Measurements from ENCODE around the gene MCM9.

MCM9 gene

DNA sequence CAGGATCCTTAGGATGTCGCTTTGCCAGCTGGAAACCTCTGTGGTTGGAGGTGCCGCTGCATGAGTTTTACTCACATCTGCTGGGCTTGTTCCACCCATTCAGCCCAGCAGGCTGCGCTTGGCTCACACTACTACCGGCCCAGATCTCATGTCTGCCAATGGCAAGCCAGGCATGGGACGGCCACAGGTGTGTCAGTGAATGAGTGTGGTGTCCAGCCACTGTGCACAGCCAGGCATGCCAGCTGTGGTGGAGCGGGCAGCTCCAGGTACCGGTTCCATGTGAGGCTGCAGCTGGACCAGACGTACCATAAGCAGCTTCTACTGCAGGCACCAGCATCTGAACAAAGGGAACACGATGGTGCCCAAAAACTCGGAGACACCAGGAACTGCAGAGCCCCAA lies 74.1 kb downstream of the MCM9 start:
- in situ Hi-C loops (cut with HindIII; ENCODE audit: low pct_ligation_motif_present, low sequenced_read_pairs): no loop called here
- DNase-seq: no peak

GRCh38 chr6:118860363-118860762 lies 74.6 kb downstream of the MCM9 start:
- TF ChIP-seq, protein P1, sequence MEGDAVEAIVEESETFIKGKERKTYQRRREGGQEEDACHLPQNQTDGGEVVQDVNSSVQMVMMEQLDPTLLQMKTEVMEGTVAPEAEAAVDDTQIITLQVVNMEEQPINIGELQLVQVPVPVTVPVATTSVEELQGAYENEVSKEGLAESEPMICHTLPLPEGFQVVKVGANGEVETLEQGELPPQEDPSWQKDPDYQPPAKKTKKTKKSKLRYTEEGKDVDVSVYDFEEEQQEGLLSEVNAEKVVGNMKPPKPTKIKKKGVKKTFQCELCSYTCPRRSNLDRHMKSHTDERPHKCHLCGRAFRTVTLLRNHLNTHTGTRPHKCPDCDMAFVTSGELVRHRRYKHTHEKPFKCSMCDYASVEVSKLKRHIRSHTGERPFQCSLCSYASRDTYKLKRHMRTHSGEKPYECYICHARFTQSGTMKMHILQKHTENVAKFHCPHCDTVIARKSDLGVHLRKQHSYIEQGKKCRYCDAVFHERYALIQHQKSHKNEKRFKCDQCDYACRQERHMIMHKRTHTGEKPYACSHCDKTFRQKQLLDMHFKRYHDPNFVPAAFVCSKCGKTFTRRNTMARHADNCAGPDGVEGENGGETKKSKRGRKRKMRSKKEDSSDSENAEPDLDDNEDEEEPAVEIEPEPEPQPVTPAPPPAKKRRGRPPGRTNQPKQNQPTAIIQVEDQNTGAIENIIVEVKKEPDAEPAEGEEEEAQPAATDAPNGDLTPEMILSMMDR (IDR thresholded peaks at IDR 0.05; ENCODE audit: low read depth, low read length, missing control alignments): no peak
- in situ Hi-C loops (cut with HindIII; ENCODE audit: low pct_ligation_motif_present, low sequenced_read_pairs): no loop called here
- Histone ChIP-seq H3K36me3 (replicated peaks) (no peaks in the 10 kb centered on the region), H3K27ac (no peak overlapping the region), H3K4me3 (ENCODE audit: low read depth, low read length) (no peak overlapping the region), H3K27me3 (replicated peaks) (no peaks in the 10 kb centered on the region)
- DNase-seq: no peak

More for the DNA sequence above, 74.1 kb downstream of the MCM9 start:
- H3K27me3 ChIP-seq (replicated peaks): no peaks in the 10 kb centered on the region
- H3K4me3 ChIP-seq (ENCODE audit: low read depth, low read length): no peak overlapping the region
- TF ChIP-seq, protein P1 (IDR thresholded peaks at IDR 0.05; ENCODE audit: low read depth, low read length, missing control alignments): no peak
- H3K36me3 ChIP-seq (replicated peaks): no peaks in the 10 kb centered on the region
- H3K27ac ChIP-seq: no peak overlapping the region

GRCh38 chr6:118859517-118860064 lies 75.4 kb downstream of the MCM9 start:
- H3K27me3 ChIP-seq (replicated peaks): no peaks in the 10 kb centered on the region
- no peak overlapping the region for H3K4me3 ChIP-seq (ENCODE audit: low read depth, low read length)
- no peaks in the 10 kb centered on the region for H3K36me3 ChIP-seq (replicated peaks)
- TF ChIP-seq, protein P1 (IDR thresholded peaks at IDR 0.05; ENCODE audit: low read depth, low read length, missing control alignments): no peak
- DNase-seq: no peak
- in situ Hi-C loops (cut with HindIII; ENCODE audit: low pct_ligation_motif_present, low sequenced_read_pairs): no loop called here
- no peak overlapping the region for H3K27ac ChIP-seq

GRCh38 chr6:118856301-118856700 lies 78.7 kb downstream of the MCM9 start:
- in situ Hi-C loops (cut with HindIII; ENCODE audit: low pct_ligation_motif_present, low sequenced_read_pairs): no loop called here
- H3K4me3 ChIP-seq (ENCODE audit: low read depth, low read length): no peak overlapping the region
- no peak for DNase-seq
- no peaks in the 10 kb centered on the region for H3K36me3 ChIP-seq (replicated peaks)
- no peak overlapping the region for H3K27ac ChIP-seq
- no peaks in the 10 kb centered on the region for H3K27me3 ChIP-seq (replicated peaks)
- TF ChIP-seq, protein P1 (IDR thresholded peaks at IDR 0.05; ENCODE audit: low read depth, low read length, missing control alignments): no peak

DNA sequence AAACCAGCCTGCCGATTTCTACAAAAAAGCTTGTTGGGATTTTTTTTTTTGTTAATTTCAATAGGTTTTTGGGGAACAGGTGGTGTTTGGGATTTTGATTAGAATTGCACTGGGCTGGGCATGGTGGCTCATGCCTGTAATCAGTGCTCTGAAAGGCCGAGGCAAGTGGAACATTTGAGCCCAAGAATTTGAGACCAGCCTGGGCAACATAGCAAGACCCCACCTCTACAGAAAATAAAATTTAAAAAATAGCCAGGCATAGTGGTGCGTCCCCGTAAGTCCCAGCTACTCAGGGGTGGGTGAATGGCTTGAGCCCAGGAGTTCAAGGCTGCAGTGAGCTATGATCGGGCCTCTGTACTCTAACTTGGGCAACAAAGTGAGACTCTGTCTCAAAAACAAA lies 81.6 kb downstream of the MCM9 start:
- no peak for DNase-seq
- in situ Hi-C loops (cut with HindIII; ENCODE audit: low pct_ligation_motif_present, low sequenced_read_pairs): no loop called here
- Histone ChIP-seq H3K27me3 (replicated peaks) (no peaks in the 10 kb centered on the region), H3K4me3 (ENCODE audit: low read depth, low read length) (no peak overlapping the region), H3K36me3 (replicated peaks) (no peaks in the 10 kb centered on the region), H3K27ac (no peak overlapping the region)
- TF ChIP-seq, protein P1 (IDR thresholded peaks at IDR 0.05; ENCODE audit: low read depth, low read length, missing control alignments): no peak

GRCh38 chr6:118844915-118845314 lies 90.0 kb downstream of the MCM9 start:
- no peak for DNase-seq
- in situ Hi-C loops (cut with HindIII; ENCODE audit: low pct_ligation_motif_present, low sequenced_read_pairs): no loop called here

More at GRCh38 chr6:118844915-118845314, 90.0 kb downstream of the MCM9 start:
- no peaks in the 10 kb centered on the region for H3K36me3 ChIP-seq (replicated peaks)
- H3K27ac ChIP-seq: no peak overlapping the region
- TF ChIP-seq, protein P1 (IDR thresholded peaks at IDR 0.05; ENCODE audit: low read depth, low read length, missing control alignments): no peak
- no peak overlapping the region for H3K4me3 ChIP-seq (ENCODE audit: low read depth, low read length)
- no peaks in the 10 kb centered on the region for H3K27me3 ChIP-seq (replicated peaks)

All from brain microvascular endothelial cell (primary cell).